Liver (tissue), 9 donors: Measurements from ENCODE around the gene PCDHGB4. TPM values are rescaled to one million over a fixed set of nuclear protein-coding genes. Genes with fewer than 3 reads are reported as not detected.

ENCODE experiments used
- DNase-seq: peaks from one replicate; pipeline ENCODE4 v3.0.0-alpha.2; 2017; ENCODE audit warnings: low spot score
- H3K27ac ChIP-seq, 2 donors: one replicate each; pipeline ENCODE4 v1.7.0; 2013; ENCODE audit warnings: inconsistent platforms in 2 of 2, low read length in 2 of 2, control low read depth in 1 of 2, low read depth in 1 of 2, mild to moderate bottlenecking in 1 of 2
- H3K27me3 ChIP-seq, 4 donors: one replicate each; pipeline versions ENCODE4 v1.6.1 to v1.7.0; 2013; ENCODE audit warnings: low read length in 3 of 4, inconsistent platforms in 1 of 4, mild to moderate bottlenecking in 1 of 4, moderate library complexity in 1 of 4; ENCODE audit not compliant: control insufficient read depth in 4 of 4, insufficient read depth in 4 of 4
- H3K36me3 ChIP-seq, 4 donors: one replicate each; pipeline versions ENCODE4 v1.6.1 to v1.7.0; 2013; ENCODE audit warnings: low read length in 3 of 4, mild to moderate bottlenecking in 3 of 4, low read depth in 1 of 4, moderate library complexity in 1 of 4; ENCODE audit not compliant: control insufficient read depth in 4 of 4, insufficient read depth in 3 of 4
- H3K4me1 ChIP-seq, 4 donors: one replicate each; pipeline versions ENCODE4 v1.6.1 to v1.7.0; 2013; ENCODE audit warnings: low read length in 3 of 4, mild to moderate bottlenecking in 3 of 4, moderate library complexity in 1 of 4; ENCODE audit not compliant: control insufficient read depth in 4 of 4, insufficient read depth in 4 of 4
- H3K4me3 ChIP-seq, 3 donors: one replicate each; pipeline versions ENCODE4 v1.6.1 to v1.7.0; 2013; ENCODE audit warnings: low read length in 3 of 3, control low read depth in 1 of 3, low read depth in 1 of 3, mild to moderate bottlenecking in 1 of 3
- H3K9ac ChIP-seq, 2 donors: one replicate each; pipeline ENCODE4 v1.7.0; 2013; ENCODE audit warnings: low read length in 2 of 2, mild to moderate bottlenecking in 2 of 2, moderate library complexity in 2 of 2, control low read depth in 1 of 2, low read depth in 1 of 2
- H3K9me3 ChIP-seq, 4 donors: one replicate each; pipeline versions ENCODE4 v1.6.1 to v1.7.0; 2013; ENCODE audit warnings: low read length in 3 of 4; ENCODE audit not compliant: control insufficient read depth in 4 of 4
- EGR1 ChIP-seq, 2 donors: IDR thresholded peaks; 2 replicates each; pipeline ENCODE4 v1.6.1; 2016 to 2018; ENCODE audit warnings: antibody characterized with exemption in 2 of 2, low read depth in 2 of 2
- FOXA1 ChIP-seq: IDR thresholded peaks from 2 replicates; pipeline ENCODE4 v1.6.1; 2016; ENCODE audit warnings: antibody characterized with exemption
- FOXA2 ChIP-seq: IDR thresholded peaks from 2 replicates; pipeline ENCODE4 v1.6.1; 2016; ENCODE audit warnings: antibody characterized with exemption
- GABPA ChIP-seq, 2 donors: IDR thresholded peaks in 1 of 2; conservative IDR thresholded peaks in 1 of 2; 2 replicates each; pipeline ENCODE4 v1.6.1; 2016; ENCODE audit warnings: antibody characterized with exemption in 2 of 2, mild to moderate bottlenecking in 1 of 2, moderate library complexity in 1 of 2
- HNF4A ChIP-seq, 2 donors: conservative IDR thresholded peaks; 2 replicates each; pipeline ENCODE4 v1.6.1; 2016; ENCODE audit warnings: antibody characterized with exemption in 2 of 2, mild to moderate bottlenecking in 2 of 2
- HNF4G ChIP-seq: IDR thresholded peaks from 2 replicates; pipeline ENCODE4 v1.6.1; 2016; ENCODE audit warnings: antibody characterized with exemption
- JUND ChIP-seq, 2 donors: IDR thresholded peaks; 2 replicates each; pipeline ENCODE4 v1.6.1; 2016; ENCODE audit warnings: antibody characterized with exemption in 2 of 2
- NR2F2 ChIP-seq: IDR thresholded peaks from 2 replicates; pipeline ENCODE4 v1.6.1; 2016; ENCODE audit warnings: antibody characterized with exemption
- RAD21 ChIP-seq, 2 donors: IDR thresholded peaks; 2 replicates each; pipeline ENCODE4 v1.6.1; 2016; ENCODE audit warnings: antibody characterized with exemption in 2 of 2, mild to moderate bottlenecking in 2 of 2
- RXRA ChIP-seq, 2 donors: IDR thresholded peaks; 2 replicates each; pipeline ENCODE4 v1.6.1; 2017 to 2018; ENCODE audit warnings: antibody characterized with exemption in 2 of 2, mild to moderate bottlenecking in 1 of 2
- SP1 ChIP-seq: IDR thresholded peaks from 2 replicates; pipeline ENCODE4 v1.6.1; 2018; ENCODE audit warnings: antibody characterized with exemption, mild to moderate bottlenecking
- YY1 ChIP-seq: IDR thresholded peaks from 2 replicates; pipeline ENCODE4 v1.6.1; 2016; ENCODE audit warnings: antibody characterized with exemption, mild to moderate bottlenecking
- WGBS: extraction: QIAGEN DNeasy Blood & Tissue Kit; methylation state at CpG from one replicate; pipeline ENCODE4 v1.1.7; 2013; 5-methylcytosine and 5-hydroxymethylcytosine counted together
- polyA plus RNA-seq, 2 donors: library from polyadenylated mRNA; stranded (reverse) in 1 of 2; unstranded in 1 of 2; fragments of 200-250 nt in 1 of 2; fragments of >200 nt in 1 of 2; fragmentation: Nextera tagmentation in 1 of 2; extraction: Ambion mirVana in 1 of 2; gene quantifications; one replicate each; pipeline versions ENCODE4 v1.2.1 to v1.2.3, GENCODE V29; 2013 to 2015
- total RNA-seq, 2 donors: library from RNA; depleted of rRNA; stranded (reverse); fragments of >200 nt; gene quantifications; one replicate each; pipeline ENCODE4 v1.2.3, GENCODE V29; 2014
- TF ChIP-seq, protein P1 (sequence below): IDR thresholded peaks from 2 replicates; pipeline ENCODE4 v1.6.1; 2016; ENCODE audit warnings: antibody characterized with exemption
- TF ChIP-seq, protein P2 (sequence below): IDR thresholded peaks from 2 replicates; pipeline ENCODE4 v1.6.1; 2016; ENCODE audit warnings: antibody characterized with exemption
- TF ChIP-seq, protein P3 (sequence below): IDR thresholded peaks from 2 replicates; pipeline ENCODE4 v1.6.1; 2016; ENCODE audit warnings: antibody characterized with exemption
- TF ChIP-seq, protein P4 (sequence below): fragments of 150-350 bp; IDR thresholded peaks from 2 replicates; pipeline ENCODE4 v1.5.1; 2017; ENCODE audit warnings: improper control_type of control experiment, low read depth, low read length; ENCODE audit not compliant: missing input control
- TF ChIP-seq, protein P5 (sequence below): IDR thresholded peaks from 2 replicates; pipeline ENCODE4 v1.6.1; 2016; ENCODE audit warnings: antibody characterized with exemption, mild to moderate bottlenecking
- donor health status: healthy.
- donor health status: healthy.
- donor health status: healthy.
- donor health status: healthy.
- donor health status: healthy.

The PCDHGB4 gene
- total and polyA plus RNA-seq, 4 donors = 0.76 to 2.8 (median 1.6) TPM

DNA sequence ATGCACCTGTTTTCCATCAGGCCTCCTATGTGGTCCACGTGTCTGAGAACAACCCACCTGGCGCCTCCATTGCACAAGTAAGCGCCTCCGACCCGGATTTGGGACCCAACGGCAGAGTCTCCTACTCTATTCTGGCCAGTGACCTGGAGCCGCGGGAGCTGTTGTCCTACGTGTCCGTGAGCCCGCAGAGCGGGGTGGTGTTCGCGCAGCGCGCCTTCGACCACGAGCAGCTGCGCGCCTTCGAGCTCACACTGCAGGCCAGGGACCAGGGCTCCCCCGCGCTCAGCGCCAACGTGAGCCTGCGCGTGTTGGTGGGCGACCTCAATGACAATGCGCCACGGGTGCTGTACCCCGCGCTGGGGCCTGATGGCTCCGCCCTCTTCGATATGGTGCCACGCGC is 35.9 kb upstream of the PCDHGB4 start:
- WGBS = 32% methylated on average over 32 of the region's 36 CpGs
- no peaks in the 10 kb centered on the region for H3K4me1 ChIP-seq
- H3K9ac ChIP-seq = no peak overlapping the region
- H3K4me3 ChIP-seq = peak overlapping the region in 1 of 3 donors; percentile 3
- H3K36me3 ChIP-seq = peaks cover 0 to 3% (median 0%) of the 10 kb centered on the region in 4 donors
- no peak for DNase-seq
- H3K27ac ChIP-seq = no peak overlapping the region
- peaks cover 0 to 3% (median 1%) of the 10 kb centered on the region in 4 donors for H3K27me3 ChIP-seq
- peaks cover 29 to 64% (median 45%) of the 10 kb centered on the region in 4 donors for H3K9me3 ChIP-seq
- TF ChIP-seq, protein P1, sequence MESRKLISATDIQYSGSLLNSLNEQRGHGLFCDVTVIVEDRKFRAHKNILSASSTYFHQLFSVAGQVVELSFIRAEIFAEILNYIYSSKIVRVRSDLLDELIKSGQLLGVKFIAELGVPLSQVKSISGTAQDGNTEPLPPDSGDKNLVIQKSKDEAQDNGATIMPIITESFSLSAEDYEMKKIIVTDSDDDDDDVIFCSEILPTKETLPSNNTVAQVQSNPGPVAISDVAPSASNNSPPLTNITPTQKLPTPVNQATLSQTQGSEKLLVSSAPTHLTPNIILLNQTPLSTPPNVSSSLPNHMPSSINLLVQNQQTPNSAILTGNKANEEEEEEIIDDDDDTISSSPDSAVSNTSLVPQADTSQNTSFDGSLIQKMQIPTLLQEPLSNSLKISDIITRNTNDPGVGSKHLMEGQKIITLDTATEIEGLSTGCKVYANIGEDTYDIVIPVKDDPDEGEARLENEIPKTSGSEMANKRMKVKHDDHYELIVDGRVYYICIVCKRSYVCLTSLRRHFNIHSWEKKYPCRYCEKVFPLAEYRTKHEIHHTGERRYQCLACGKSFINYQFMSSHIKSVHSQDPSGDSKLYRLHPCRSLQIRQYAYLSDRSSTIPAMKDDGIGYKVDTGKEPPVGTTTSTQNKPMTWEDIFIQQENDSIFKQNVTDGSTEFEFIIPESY = no peak
- TF ChIP-seq FOXA2 (no peak), YY1 (no peak)

DNA sequence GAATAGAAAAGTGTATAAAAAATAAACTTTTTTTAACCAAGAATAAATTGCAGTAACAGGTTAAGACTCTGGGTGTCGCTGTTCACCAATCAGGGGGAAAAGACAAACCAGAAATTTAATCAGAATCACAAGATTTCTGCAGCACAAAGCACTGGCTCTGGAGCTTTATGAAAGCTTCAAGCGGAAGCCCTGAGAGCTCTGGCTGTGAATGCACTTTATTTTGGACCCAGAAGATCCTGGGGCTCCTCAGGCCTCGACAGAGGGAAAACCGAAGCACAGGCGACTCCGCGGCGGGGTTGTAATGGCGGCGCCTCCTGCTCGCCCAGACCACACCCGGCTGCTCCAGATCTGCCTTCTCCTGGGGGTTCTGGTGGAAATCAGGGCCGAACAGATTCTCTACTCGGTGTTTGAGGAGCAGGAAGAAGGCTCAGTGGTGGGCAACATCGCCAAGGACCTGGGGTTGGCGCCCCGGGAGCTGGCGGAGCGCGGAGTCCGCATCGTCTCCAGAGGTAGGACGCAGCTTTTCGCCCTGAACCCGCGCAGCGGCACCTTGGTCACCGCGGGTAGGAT is 32.5 kb upstream of the PCDHGB4 start, which contains the start of gene PCDHGA4:
Gene PCDHGA4 (plus strand): TSS at position 122 of the 570 bp plus-strand sequence. CDS start 87 bp downstream, at position 209.
- no peak for DNase-seq
- TF ChIP-seq, protein P1 = no peak
- TF ChIP-seq, protein P2, sequence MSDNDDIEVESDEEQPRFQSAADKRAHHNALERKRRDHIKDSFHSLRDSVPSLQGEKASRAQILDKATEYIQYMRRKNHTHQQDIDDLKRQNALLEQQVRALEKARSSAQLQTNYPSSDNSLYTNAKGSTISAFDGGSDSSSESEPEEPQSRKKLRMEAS = no peak
- TF ChIP-seq, protein P3, sequence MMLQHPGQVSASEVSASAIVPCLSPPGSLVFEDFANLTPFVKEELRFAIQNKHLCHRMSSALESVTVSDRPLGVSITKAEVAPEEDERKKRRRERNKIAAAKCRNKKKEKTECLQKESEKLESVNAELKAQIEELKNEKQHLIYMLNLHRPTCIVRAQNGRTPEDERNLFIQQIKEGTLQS = no peak
- no peak for TF ChIP-seq FOXA2
- TF ChIP-seq RXRA (IDR thresholded peaks at IDR 0.05) = no peak
- no peak for TF ChIP-seq GABPA (IDR thresholded peaks at IDR 0.05 in 1 of 2, conservative IDR thresholded peaks at IDR 0.05 in 1 of 2)
- TF ChIP-seq, protein P4, sequence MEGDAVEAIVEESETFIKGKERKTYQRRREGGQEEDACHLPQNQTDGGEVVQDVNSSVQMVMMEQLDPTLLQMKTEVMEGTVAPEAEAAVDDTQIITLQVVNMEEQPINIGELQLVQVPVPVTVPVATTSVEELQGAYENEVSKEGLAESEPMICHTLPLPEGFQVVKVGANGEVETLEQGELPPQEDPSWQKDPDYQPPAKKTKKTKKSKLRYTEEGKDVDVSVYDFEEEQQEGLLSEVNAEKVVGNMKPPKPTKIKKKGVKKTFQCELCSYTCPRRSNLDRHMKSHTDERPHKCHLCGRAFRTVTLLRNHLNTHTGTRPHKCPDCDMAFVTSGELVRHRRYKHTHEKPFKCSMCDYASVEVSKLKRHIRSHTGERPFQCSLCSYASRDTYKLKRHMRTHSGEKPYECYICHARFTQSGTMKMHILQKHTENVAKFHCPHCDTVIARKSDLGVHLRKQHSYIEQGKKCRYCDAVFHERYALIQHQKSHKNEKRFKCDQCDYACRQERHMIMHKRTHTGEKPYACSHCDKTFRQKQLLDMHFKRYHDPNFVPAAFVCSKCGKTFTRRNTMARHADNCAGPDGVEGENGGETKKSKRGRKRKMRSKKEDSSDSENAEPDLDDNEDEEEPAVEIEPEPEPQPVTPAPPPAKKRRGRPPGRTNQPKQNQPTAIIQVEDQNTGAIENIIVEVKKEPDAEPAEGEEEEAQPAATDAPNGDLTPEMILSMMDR = no peak
- TF ChIP-seq RAD21 (IDR thresholded peaks at IDR 0.05) = no peak
- no peak for TF ChIP-seq YY1
- no peak for TF ChIP-seq EGR1 (IDR thresholded peaks at IDR 0.05; ENCODE audit: low read depth in 2 of 2)
- no peak for TF ChIP-seq JUND (IDR thresholded peaks at IDR 0.05)
- TF ChIP-seq FOXA1 = no peak
- TF ChIP-seq SP1 = no peak
- no peak for TF ChIP-seq HNF4G
- TF ChIP-seq NR2F2 = no peak
- TF ChIP-seq, protein P5, sequence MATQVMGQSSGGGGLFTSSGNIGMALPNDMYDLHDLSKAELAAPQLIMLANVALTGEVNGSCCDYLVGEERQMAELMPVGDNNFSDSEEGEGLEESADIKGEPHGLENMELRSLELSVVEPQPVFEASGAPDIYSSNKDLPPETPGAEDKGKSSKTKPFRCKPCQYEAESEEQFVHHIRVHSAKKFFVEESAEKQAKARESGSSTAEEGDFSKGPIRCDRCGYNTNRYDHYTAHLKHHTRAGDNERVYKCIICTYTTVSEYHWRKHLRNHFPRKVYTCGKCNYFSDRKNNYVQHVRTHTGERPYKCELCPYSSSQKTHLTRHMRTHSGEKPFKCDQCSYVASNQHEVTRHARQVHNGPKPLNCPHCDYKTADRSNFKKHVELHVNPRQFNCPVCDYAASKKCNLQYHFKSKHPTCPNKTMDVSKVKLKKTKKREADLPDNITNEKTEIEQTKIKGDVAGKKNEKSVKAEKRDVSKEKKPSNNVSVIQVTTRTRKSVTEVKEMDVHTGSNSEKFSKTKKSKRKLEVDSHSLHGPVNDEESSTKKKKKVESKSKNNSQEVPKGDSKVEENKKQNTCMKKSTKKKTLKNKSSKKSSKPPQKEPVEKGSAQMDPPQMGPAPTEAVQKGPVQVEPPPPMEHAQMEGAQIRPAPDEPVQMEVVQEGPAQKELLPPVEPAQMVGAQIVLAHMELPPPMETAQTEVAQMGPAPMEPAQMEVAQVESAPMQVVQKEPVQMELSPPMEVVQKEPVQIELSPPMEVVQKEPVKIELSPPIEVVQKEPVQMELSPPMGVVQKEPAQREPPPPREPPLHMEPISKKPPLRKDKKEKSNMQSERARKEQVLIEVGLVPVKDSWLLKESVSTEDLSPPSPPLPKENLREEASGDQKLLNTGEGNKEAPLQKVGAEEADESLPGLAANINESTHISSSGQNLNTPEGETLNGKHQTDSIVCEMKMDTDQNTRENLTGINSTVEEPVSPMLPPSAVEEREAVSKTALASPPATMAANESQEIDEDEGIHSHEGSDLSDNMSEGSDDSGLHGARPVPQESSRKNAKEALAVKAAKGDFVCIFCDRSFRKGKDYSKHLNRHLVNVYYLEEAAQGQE = no peak
- no peak for TF ChIP-seq HNF4A (conservative IDR thresholded peaks at IDR 0.05)
- 14% methylated on average over 29 of the region's 29 CpGs for WGBS
- peaks cover 0 to 2% (median under 1%) of the 10 kb centered on the region in 4 donors for H3K27me3 ChIP-seq
- no peaks in the 10 kb centered on the region for H3K4me1 ChIP-seq
- peak within 1 kb of the TSS; percentile 29 to 45 (median 33) for H3K4me3 ChIP-seq
- H3K9ac ChIP-seq = no peak within 1 kb of the TSS
- peaks cover 34 to 69% (median 47%) of the 10 kb centered on the region in 4 donors for H3K9me3 ChIP-seq
- H3K36me3 ChIP-seq = peaks cover 0 to 3% (median 0%) of the 10 kb centered on the region in 4 donors
- H3K27ac ChIP-seq = no peak within 1 kb of the TSS
